HFF-Myc (cell line): ENCODE results near the gene FBXO44.

Experiments used
- DNase-seq: peaks from one replicate; pipeline ENCODE4 v3.0.0-alpha.2; 2011; ENCODE audit warnings: low read depth; ENCODE audit errors: extremely low read depth
- H3K4me3 ChIP-seq: replicated peaks from 2 replicates; pipeline ENCODE4 v1.5.1; 2011; ENCODE audit warnings: low read depth, mild to moderate bottlenecking, control low read depth, low read length
- TF ChIP-seq, protein P1 (sequence below): IDR thresholded peaks from 2 replicates; pipeline ENCODE4 v1.5.1; 2012; ENCODE audit warnings: mild to moderate bottlenecking, low read depth, low read length, control low read depth; ENCODE audit errors: missing control alignments

FBXO44 gene

DNA sequence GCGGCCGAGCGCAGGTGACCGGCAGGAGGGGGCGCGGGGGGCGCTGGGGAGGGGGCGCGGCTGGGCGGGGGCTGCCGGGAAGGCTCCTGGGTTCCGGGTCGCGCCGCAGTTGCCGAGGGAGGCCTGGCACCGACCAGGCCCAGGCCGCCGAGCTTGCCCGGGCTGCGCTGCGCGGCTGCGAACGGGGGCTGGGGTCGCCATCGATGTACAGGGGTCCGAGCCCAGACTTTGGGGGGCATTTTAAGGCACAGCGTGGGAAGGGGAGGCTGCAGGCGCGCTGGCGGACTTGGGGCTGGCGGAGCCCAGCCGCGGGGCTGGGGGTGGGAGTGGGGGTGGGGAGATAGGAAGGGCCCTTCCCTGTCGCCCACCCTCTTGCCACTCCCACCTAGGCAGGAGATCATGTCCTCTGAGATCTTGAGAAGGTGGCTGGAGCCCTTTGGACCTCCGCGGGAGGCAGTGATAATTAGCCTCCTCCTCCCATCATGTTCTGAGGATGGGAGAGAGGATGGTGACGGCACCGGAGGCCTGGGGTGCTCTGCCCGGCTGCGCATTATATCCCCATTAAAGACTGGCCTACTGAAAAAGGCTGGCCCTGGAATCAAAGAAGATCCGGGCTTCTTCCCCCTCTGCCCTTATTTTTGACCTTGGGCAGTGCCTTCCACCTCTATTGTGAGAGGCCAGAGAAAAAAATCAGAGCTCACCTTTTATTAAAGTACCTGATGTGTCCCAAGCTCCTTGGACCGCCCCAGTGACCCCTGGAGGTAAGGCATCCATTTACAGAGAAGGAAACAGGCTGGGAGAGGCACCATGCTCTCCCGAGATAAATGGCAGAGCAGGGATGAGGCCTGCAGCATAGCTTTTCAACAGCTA, 497 bp downstream of the FBXO44 start:
- H3K4me3 ChIP-seq = peak overlapping the region; percentile 47
- TF ChIP-seq, protein P1, sequence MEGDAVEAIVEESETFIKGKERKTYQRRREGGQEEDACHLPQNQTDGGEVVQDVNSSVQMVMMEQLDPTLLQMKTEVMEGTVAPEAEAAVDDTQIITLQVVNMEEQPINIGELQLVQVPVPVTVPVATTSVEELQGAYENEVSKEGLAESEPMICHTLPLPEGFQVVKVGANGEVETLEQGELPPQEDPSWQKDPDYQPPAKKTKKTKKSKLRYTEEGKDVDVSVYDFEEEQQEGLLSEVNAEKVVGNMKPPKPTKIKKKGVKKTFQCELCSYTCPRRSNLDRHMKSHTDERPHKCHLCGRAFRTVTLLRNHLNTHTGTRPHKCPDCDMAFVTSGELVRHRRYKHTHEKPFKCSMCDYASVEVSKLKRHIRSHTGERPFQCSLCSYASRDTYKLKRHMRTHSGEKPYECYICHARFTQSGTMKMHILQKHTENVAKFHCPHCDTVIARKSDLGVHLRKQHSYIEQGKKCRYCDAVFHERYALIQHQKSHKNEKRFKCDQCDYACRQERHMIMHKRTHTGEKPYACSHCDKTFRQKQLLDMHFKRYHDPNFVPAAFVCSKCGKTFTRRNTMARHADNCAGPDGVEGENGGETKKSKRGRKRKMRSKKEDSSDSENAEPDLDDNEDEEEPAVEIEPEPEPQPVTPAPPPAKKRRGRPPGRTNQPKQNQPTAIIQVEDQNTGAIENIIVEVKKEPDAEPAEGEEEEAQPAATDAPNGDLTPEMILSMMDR = no peak
- no peak for DNase-seq

DNA sequence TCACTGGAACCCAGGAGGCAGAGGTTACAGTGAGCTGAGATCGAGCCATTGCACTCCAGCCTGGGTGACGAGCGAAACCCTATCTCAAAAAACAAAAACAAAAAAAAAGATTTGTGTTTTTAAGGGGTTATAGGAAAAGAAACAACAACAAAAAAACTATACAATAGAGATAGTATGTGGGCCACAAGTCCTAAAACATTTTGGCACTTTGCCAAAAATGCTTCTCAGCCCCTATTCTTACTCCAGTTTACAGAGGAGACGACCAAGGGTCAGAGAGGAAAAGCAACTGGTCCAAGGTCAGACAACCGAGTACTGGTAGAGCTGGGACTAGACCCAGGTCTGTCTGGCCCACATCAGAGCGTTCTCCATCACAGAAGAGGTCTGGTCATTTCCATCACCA, 3.0 kb downstream of the FBXO44 start:
- no peak for DNase-seq
- H3K4me3 ChIP-seq = no peak overlapping the region
- TF ChIP-seq, protein P1 = no peak

DNA sequence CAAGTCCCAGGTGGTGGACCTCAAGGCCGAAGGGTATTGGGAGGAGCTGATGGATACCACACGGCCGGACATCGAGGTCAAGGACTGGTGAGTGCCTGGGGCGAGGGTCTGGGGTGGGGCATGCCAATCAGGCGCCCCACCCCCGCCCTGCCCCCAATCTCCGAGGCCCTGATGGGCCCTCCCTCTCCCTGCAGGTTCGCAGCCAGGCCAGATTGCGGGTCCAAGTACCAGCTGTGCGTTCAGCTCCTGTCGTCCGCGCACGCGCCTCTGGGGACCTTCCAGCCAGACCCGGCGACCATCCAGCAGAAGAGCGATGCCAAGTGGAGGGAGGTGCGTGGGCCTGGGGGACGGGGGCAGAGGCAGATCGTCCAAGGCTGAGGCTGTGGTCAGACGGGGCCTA, 3.9 kb downstream of the FBXO44 start:
- H3K4me3 ChIP-seq = no peak overlapping the region
- no peak for DNase-seq
- TF ChIP-seq, protein P1 = no peak

DNA sequence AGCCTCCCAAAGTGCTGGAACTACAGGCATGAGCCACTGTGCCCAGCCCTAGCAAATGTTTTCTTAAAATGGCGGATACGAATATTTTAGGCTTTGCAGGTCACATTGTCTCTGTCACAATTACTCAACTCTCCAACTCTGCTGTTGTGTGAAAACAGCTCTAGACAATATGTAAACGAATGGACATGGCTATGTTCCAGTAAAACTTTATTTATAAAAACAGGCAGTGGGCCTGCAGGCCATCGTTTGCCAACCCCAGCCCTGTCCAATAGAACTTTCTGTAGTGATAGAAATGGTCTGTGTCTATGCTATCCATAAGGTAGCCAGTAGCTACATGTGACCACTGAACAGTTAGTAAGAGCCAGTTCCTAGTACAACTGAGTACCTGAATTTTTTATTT, 5.1 kb downstream of the FBXO44 start:
- TF ChIP-seq, protein P1 = no peak
- no peak for DNase-seq
- H3K4me3 ChIP-seq = no peak overlapping the region

DNA sequence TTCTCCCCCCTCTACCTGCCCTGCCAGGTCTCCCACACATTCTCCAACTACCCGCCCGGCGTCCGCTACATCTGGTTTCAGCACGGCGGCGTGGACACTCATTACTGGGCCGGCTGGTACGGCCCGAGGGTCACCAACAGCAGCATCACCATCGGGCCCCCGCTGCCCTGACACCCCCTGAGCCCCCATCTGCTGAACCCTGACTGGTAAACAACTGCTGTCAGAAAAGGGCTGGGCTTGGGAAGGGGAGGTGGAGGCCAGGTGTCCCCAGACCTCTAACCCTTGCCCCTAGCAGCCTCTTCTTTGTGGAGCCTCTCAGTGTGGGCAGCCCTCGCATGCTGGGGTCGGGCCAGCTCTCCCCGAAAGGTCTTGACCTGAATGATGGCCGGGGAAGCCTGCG, 6.4 kb downstream of the FBXO44 start:
- TF ChIP-seq, protein P1 = no peak
- DNase-seq = no peak
- H3K4me3 ChIP-seq = no peak overlapping the region

DNA sequence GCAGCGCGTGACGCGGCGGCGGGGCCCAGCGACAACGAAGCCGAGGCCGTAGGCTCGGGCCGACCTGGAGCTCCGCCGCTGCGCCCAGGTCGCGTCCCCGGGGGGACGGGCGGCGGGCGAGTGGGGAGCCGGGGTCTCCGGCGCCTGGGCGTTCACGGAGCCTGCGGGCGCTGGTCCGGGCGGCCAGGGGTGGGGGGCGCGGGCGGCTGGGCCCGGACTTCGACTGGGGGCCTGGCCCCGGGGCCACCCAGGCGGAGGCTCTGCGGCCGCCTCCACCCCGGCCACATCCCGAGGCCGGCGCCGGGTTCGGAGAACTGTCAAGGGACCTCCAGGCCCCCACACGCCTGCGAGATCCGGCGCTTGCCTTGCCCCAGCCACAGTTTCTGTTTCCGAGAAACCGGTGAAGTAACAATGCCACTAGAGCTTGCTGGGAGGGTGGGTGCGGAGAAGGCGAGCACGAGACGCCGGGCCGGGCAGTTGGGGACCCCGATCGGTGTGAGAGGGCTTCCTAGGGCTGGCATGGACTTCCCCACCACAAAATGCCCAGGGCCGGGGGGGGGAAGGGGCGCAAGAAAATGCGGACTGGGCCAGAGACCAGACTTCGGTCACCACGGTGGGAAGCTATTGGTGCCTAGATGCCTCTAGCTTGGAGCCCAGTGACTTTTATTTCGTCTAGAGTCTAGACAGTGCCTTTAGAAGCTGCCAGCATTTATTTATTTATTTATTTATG, 9.8 kb downstream of the FBXO44 start:
- TF ChIP-seq, protein P1 = no peak
- no peak for DNase-seq
- H3K4me3 ChIP-seq = peak overlapping the region; percentile 42
